Activated T-helper 1 cell treated with anti-CD3 and anti-CD28 coated beads, Interleukin-2, amount 50 U/mL, for 16 hours (primary cell): ENCODE measurements around the gene MEIS2.

Source experiments
- DNase-seq, 2 donors: peaks; one replicate each; pipeline ENCODE4 v3.0.0-alpha.2; 2020; ENCODE audit warnings: low read depth in 1 of 2, low spot score in 1 of 2

MEIS2 gene

GRCh38 chr15:36966708-36967107 lies 133.6 kb downstream of the MEIS2 start:
- DNase-seq = no peak

DNA sequence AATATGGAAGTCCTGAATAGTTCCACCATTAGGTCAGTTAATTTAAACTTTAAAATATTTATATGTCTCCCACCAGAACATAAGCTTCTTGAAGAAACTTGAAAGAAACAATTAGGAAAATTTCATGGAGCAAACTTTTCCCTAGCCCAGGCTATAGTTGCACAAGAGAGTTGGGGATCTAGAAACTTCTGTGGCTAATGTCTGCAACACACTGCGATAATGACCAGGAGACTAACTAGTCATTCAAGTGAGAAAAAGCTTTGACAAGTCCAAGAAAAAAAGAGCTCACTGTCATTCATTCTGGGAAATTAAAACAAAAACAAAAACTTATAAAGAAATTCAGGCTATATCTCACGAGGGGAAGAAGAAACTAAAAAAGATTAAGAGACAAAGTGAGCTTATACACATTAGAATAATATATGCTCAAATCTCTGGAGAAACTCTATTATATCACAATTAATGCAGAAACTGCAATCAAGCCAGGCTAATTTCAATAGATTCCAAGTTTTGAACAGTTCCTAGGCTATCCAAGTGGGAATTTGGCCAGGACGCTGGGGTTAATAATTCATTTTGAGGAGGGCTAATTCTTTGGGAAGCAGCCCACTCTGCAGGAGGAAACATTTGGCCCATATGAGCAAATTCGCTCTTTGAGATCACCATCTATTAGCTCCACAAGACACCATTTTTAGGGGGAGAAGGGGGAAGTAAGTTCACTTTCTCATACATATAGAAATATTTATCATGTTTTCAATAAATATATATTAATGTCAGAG lies 134.6 kb downstream of the MEIS2 start:
- no peak for DNase-seq

DNA sequence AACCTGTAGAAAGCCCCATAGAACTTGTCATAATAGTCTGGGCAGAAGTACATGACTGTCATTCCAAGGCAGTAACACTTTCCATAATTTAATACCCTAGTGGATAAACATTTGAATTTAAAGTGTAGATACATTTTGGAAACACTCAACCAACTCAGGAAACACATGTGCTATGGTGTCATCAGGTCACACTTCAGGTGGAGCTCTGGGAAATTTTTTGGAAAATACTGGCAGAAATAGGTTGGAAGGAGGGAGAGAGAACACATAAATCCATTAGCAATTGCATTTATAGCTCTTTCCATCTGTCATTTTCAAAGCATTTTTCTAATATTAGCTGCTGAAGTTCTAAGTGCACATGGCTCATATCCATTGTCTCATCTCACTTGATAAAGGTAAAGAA lies 135.7 kb downstream of the MEIS2 start:
- DNase-seq = no peak

DNA sequence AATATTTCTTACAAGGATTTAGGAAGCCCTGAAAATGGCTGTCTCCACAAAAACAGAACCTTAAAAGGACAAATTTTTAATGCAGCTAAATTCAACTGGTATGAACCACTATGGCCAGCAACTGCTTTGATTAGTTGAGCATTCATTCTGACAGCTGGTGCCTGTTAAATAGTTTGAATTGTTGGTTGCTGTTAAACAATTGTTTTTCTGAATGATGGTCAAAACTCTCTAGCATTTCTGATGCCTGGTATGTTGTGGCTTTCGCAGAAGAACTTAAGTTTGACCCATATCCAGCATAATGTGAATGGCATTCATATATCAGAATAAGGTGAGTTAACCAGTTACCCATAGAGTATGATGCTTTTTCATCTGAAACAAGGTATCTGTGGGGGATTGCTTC lies 138.4 kb downstream of the MEIS2 start:
- DNase-seq = no peak

- no peak for DNase-seq
Observed at GRCh38 chr15:36960947-36961227, 139.5 kb downstream of the MEIS2 start.

- DNase-seq = no peak
Observed at GRCh38 chr15:36960179-36960946, 140.0 kb downstream of the MEIS2 start.

DNA sequence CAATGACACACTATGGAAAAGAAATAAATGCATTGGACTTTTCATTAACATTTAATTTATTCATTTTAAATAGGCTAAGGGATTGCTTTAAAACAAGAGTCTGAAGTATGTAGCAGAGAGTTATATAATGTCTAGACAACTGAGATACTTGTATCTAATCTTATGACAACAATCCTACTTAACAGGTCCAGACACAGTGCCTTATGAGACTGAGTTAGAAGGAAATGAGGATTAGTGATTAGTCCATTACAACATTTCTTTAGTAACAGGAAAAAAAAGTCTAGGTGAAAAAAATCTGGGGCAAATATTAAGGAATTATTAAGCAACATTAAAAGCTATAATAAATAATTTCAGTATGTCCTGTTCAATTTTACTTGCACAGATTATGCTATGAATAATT lies 140.6 kb downstream of the MEIS2 start:
- no peak for DNase-seq

DNA sequence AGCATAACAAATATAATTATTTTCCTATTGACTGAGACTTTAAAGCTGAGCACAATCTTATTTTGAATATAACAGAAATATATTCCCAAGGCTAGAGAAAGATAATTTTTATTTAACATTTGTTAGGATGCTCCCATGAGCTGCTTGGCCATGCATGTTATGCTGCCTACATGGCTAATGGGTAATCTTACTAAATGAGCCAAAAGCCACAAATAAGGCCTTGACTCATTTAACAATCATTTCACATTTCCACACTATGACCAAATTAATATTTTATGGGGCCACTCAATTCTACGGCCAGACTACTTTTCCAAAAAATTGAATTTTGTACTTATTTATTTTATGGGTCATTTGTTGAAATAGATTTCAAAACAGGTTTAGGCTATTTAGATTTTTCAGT lies 141.7 kb downstream of the MEIS2 start:
- DNase-seq = no peak

GRCh38 chr15:36954486-36954885 lies 145.9 kb downstream of the MEIS2 start:
- no peak for DNase-seq

- no peak for DNase-seq
Observed at GRCh38 chr15:36953346-36953745, 147.0 kb downstream of the MEIS2 start.

GRCh38 chr15:36951731-36952247 lies 148.6 kb downstream of the MEIS2 start:
- DNase-seq = no peak

- DNase-seq = no peak
Observed at GRCh38 chr15:36950371-36950770, 150.0 kb downstream of the MEIS2 start.

DNA sequence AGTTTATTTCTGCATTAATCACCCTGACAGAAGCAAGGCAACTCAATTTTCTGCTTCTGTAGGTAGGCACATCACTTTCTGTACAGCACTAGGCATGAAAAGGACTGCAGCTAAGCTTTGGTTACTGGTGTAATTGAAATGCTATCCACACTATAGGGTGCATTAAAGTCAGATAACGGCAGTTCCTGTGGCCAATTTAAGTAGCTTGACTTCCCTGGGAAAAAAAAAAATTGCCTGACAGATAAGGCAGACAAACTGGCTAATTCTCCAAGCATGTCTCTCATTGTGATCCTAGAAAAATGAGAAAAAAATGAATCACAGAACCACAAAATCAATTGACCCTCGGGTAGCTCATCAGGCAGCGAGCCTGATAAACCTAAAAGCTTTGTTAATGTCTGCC lies 151.4 kb downstream of the MEIS2 start:
- no peak for DNase-seq

- no peak for DNase-seq
Observed at GRCh38 chr15:36947035-36947719, 153.2 kb downstream of the MEIS2 start.

- no peak for DNase-seq
Observed at GRCh38 chr15:36944442-36944841, 155.9 kb downstream of the MEIS2 start.

- no peak for DNase-seq
Observed at GRCh38 chr15:36943508-36944361, 156.6 kb downstream of the MEIS2 start.

GRCh38 chr15:36942248-36942827 lies 158.0 kb downstream of the MEIS2 start:
- no peak for DNase-seq

GRCh38 chr15:36941798-36942197 lies 158.6 kb downstream of the MEIS2 start:
- DNase-seq = no peak

DNA sequence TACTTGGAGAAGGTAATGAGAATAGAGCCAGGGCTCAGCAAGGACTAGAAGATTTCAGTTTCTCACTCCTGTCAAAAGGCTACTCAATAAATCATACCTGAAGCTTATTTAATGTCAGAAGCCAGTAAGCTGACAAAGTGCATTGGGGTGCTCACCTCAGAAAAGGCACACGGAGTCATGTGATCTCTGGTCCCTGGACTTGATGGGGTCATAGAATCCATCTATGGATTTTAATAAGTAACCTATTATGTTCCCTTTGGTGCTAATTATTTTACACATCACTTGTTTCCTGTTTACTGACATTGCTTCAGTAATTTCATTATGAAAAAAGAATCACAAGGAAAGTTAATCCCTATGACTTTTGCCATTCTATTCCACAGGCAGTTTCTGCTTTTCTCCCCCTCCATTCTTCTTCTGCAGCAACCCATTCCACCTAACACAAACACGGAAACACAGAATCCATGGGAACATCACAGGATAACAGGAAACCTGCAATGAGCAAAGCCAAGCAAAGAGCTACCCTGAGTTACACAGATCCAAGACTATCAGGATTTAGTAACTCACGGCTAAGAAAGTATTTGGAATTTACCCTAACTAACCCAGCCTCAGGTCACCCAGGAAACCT lies 159.6 kb downstream of the MEIS2 start:
- no peak for DNase-seq

- DNase-seq = no peak
Observed at GRCh38 chr15:36940219-36940618, 160.1 kb downstream of the MEIS2 start.
